Adrenal gland (tissue), 12 donors: Measurements from ENCODE around the gene C4BPA. TPM values are rescaled to one million over a fixed set of nuclear protein-coding genes. Genes with fewer than 3 reads are reported as not detected.

ENCODE experiments used
- DNase-seq, 7 donors: peaks; one replicate each; pipeline ENCODE4 v3.0.0-alpha.2; 2019 to 2020
- H3K27ac ChIP-seq, 5 donors: fragments of 200-600 bp; sonication (generic) in 4 of 5; 1 replicate in 3 of 5; 2 replicates in 2 of 5; pipeline versions ENCODE4 v1.5.1 to v1.8.0; 2016 to 2020; ENCODE audit warnings: mild to moderate bottlenecking in 1 of 5
- H3K27me3 ChIP-seq: fragments of 200-600 bp; 2 replicates; pipeline ENCODE4 v1.8.0; 2021
- H3K36me3 ChIP-seq, 2 donors: fragments of 200-600 bp; replicated peaks in 1 of 2; 1 replicate in 1 of 2; 2 replicates in 1 of 2; pipeline versions ENCODE4 v1.5.1 to v1.8.0; 2018 to 2022
- H3K4me1 ChIP-seq, 2 donors: fragments of 200-600 bp; replicated peaks in 1 of 2; 1 replicate in 1 of 2; 2 replicates in 1 of 2; pipeline versions ENCODE4 v1.5.1 to v1.8.0; 2018 to 2021
- H3K4me3 ChIP-seq, 4 donors: fragments of 200-600 bp; sonication (generic) in 3 of 4; one replicate each; pipeline ENCODE4 v1.5.1; 2016 to 2018
- H3K9me3 ChIP-seq, 3 donors: fragments of 200-600 bp; sonication (generic) in 1 of 3; replicated peaks in 1 of 3; 1 replicate in 2 of 3; 2 replicates in 1 of 3; pipeline versions ENCODE4 v1.5.1 to v1.8.0; 2016 to 2021
- CTCF ChIP-seq, 6 experiments: fragments of 450-650 bp in 4 of 6; fragments of 200-600 bp in 2 of 6; sonication (generic) in 1 of 6; IDR thresholded peaks; 1 replicate in 5 of 6; 2 replicates in 1 of 6; pipeline versions ENCODE4 v1.5.1 to v1.8.0; 2016 to 2021; ENCODE audit warnings: antibody characterized with exemption in 6 of 6, mild to moderate bottlenecking in 2 of 6, moderate library complexity in 1 of 6
- POLR2A ChIP-seq, 2 donors: fragments of 450-650 bp; IDR thresholded peaks; one replicate each; pipeline ENCODE4 v1.6.1; 2017; ENCODE audit warnings: antibody characterized with exemption in 2 of 2, mild to moderate bottlenecking in 2 of 2, moderate library complexity in 1 of 2
- WGBS, 4 donors: extraction: QIAGEN DNeasy Blood & Tissue Kit in 2 of 4; methylation state at CpG; one replicate each; pipeline versions ENCODE4 v1.1.5 to v1.1.7; 2013 to 2017; 5-methylcytosine and 5-hydroxymethylcytosine counted together
- intact Hi-C, 2 donors: fragments of 100-400 bp; cut with DNase I; formaldehyde crosslinking; loops; one replicate each; pipeline versions ENCODE4 v1.14.1 to v1.15.0; 2022 to 2023
- polyA plus RNA-seq, 3 donors: library from polyadenylated mRNA; stranded (reverse); fragments of 200-250 nt in 2 of 3; fragments of 350-450 nt in 1 of 3; fragmentation: Illumina TruSeq in 1 of 3; extraction: RNeasy Lipid Tissue Mini Kit (QIAGEN cat#74804) in 1 of 3; gene quantifications; one replicate each; pipeline ENCODE4 v1.2.3, GENCODE V29; 2013 to 2014
- total RNA-seq, 9 donors: library from RNA; depleted of rRNA in 4 of 9; stranded (reverse); fragments of >200 nt in 4 of 9; fragments of 120-200 nt in 1 of 9; fragmentation: NEBNext Ultra II Directional in 1 of 9; extraction: Animal tissue kit (Norgen Biotek cat#: 25700) in 1 of 9; gene quantifications; one replicate each; pipeline versions ENCODE4 v1.1.0 to v1.2.4, GENCODE V29; 2013 to 2023
- donor health status: healthy with polysubstance abuse.
- donor health status: Bipolar disorder and iron deficiency.
- donor health status: DM: yes; HTN: yes; CAD: no.
- donor health status: DM: no; HTN: no; CAD: no.
- donor health status: DM: no; HTN: no; CAD: no.
- donor health status: DM: yes; HTN: yes; CAD: no.

The C4BPA gene
- total and polyA plus RNA-seq, 12 donors: 0.13 to 23.4 (median 0.57) TPM; not detected in 5

GRCh38 chr1:207140536-207140935 is 36.5 kb downstream of the C4BPA start:
- no peaks in the 10 kb centered on the region for H3K9me3 ChIP-seq
- no peak overlapping the region for H3K4me3 ChIP-seq
- H3K36me3 ChIP-seq: no peaks in the 10 kb centered on the region
- intact Hi-C loops: no loop called here
- 54 to 86% (median 74%) methylated on average over 1 of the region's 1 CpG for WGBS, 4 donors
- H3K27me3 ChIP-seq: no peaks in the 10 kb centered on the region
- no peak overlapping the region for H3K27ac ChIP-seq
- TF ChIP-seq CTCF (IDR thresholded peaks at IDR 0.05): no peak
- TF ChIP-seq POLR2A (IDR thresholded peaks at IDR 0.05): no peak
- no peak for DNase-seq
- H3K4me1 ChIP-seq: no peaks in the 10 kb centered on the region

GRCh38 chr1:207145401-207146058 is 41.5 kb downstream of the C4BPA start:
- Histone ChIP-seq H3K9me3 (no peaks in the 10 kb centered on the region), H3K4me1 (no peaks in the 10 kb centered on the region), H3K36me3 (no peaks in the 10 kb centered on the region), H3K27ac (no peak overlapping the region), H3K27me3 (no peaks in the 10 kb centered on the region), H3K4me3 (no peak overlapping the region)
- no peak for TF ChIP-seq POLR2A (IDR thresholded peaks at IDR 0.05)
- TF ChIP-seq CTCF (IDR thresholded peaks at IDR 0.05): no peak
- peak in 1 of 7 donors; percentile 2 for DNase-seq
- WGBS, 4 donors: 72 to 86% (median 76%) methylated on average over 5 of the region's 5 CpGs
- intact Hi-C loops: no loop called here

- no peak for TF ChIP-seq CTCF (IDR thresholded peaks at IDR 0.05)
- TF ChIP-seq POLR2A (IDR thresholded peaks at IDR 0.05): no peak
- DNase-seq: no peak
- H3K27me3 ChIP-seq: no peaks in the 10 kb centered on the region
- peaks cover 0 to 7% (median 0%) of the 10 kb centered on the region in 3 donors for H3K9me3 ChIP-seq
- no peak overlapping the region for H3K27ac ChIP-seq
- intact Hi-C loops: no loop called here
- H3K36me3 ChIP-seq: no peaks in the 10 kb centered on the region
- no peak overlapping the region for H3K4me3 ChIP-seq
- H3K4me1 ChIP-seq: no peaks in the 10 kb centered on the region
Observed at GRCh38 chr1:207151920-207152319, 47.9 kb downstream of the C4BPA start.

GRCh38 chr1:207152792-207153468 is 48.9 kb downstream of the C4BPA start:
- Histone ChIP-seq H3K27ac (no peak overlapping the region), H3K9me3 (peaks cover 0 to 7% (median 0%) of the 10 kb centered on the region in 3 donors), H3K4me1 (no peaks in the 10 kb centered on the region), H3K4me3 (no peak overlapping the region), H3K36me3 (no peaks in the 10 kb centered on the region), H3K27me3 (no peaks in the 10 kb centered on the region)
- no peak for DNase-seq
- intact Hi-C loops: no loop called here
- 82 to 97% (median 95%) methylated on average over 5 of the region's 5 CpGs for WGBS, 4 donors
- TF ChIP-seq POLR2A (IDR thresholded peaks at IDR 0.05): no peak
- TF ChIP-seq CTCF (IDR thresholded peaks at IDR 0.05): no peak
